Astrocyte of the cerebellum (primary cell): ENCODE measurements around the gene CDKN2B-AS1.
"Not testable (repeated sequence)": the region's sequence is repeated elsewhere in the genome, so short reads cannot be mapped to it uniquely, and the experiment has no call there.

Experiments
- DNase-seq: peaks from one replicate; pipeline ENCODE4 v3.0.0-alpha.2; 2011; ENCODE audit warnings: low read depth
- H3K4me3 ChIP-seq: 2 replicates; pipeline ENCODE4 v1.5.1; 2011; ENCODE audit warnings: mild to moderate bottlenecking, low read depth, low read length, moderate library complexity
- in situ Hi-C: cut with HindIII; loops from 2 replicates; pipeline ENCODE4 v1.10.0; 2017; ENCODE audit warnings: low sequenced_read_pairs
- TF ChIP-seq, protein P1 (sequence below): IDR thresholded peaks from 2 replicates; pipeline ENCODE4 v1.5.1; 2012; ENCODE audit warnings: low read length, low read depth, moderate library complexity, mild to moderate bottlenecking; ENCODE audit errors: missing control alignments

Gene CDKN2B-AS1

GRCh38 chr9:22054076-22054475, 59.5 kb downstream of the CDKN2B-AS1 start:
- in situ Hi-C loops = no loop called here
- DNase-seq = no peak
- TF ChIP-seq, protein P1, sequence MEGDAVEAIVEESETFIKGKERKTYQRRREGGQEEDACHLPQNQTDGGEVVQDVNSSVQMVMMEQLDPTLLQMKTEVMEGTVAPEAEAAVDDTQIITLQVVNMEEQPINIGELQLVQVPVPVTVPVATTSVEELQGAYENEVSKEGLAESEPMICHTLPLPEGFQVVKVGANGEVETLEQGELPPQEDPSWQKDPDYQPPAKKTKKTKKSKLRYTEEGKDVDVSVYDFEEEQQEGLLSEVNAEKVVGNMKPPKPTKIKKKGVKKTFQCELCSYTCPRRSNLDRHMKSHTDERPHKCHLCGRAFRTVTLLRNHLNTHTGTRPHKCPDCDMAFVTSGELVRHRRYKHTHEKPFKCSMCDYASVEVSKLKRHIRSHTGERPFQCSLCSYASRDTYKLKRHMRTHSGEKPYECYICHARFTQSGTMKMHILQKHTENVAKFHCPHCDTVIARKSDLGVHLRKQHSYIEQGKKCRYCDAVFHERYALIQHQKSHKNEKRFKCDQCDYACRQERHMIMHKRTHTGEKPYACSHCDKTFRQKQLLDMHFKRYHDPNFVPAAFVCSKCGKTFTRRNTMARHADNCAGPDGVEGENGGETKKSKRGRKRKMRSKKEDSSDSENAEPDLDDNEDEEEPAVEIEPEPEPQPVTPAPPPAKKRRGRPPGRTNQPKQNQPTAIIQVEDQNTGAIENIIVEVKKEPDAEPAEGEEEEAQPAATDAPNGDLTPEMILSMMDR = no peak
- no peak overlapping the region for H3K4me3 ChIP-seq

DNA sequence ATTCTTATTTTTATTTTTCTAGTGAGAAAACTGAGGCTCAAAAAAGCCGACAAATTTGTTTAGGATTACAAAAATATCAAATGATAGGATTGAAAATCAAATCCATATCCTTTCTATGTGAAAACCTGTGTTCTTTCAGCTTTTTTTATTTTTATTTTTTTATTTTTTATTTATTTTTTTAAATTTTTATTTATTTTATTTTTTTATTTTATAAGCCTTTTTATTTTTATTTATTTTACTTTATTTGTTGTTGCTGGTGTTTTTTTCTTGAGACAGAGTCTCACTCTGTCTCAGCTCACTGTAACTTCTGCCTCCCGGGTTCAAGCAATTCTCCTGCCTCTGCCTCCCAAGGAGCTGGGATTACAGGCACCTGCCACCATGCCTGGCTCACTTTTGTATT, 59.9 kb downstream of the CDKN2B-AS1 start:
- DNase-seq = no peak
- H3K4me3 ChIP-seq = no peak overlapping the region
- TF ChIP-seq, protein P1 = no peak
- in situ Hi-C loops = no loop called here

DNA sequence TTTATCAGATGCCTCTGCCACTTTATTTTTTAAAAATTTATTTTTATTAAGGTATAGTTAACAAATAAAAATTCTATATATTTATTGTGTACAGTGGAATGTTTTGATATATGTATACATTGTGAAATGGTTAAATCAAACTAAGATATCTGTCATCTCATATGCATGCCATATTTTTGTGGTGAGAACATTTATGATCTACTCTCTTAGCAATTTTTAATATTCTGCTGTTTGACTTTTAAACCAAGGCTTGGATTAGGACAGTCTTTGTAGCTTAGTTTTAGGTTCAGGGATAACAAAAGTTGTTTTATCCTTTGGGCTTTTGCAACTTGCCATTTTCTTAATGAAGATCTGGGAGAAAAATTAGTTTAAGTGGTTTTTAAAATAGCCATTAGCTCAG, 60.5 kb downstream of the CDKN2B-AS1 start:
- in situ Hi-C loops = no loop called here
- no peak overlapping the region for H3K4me3 ChIP-seq
- TF ChIP-seq, protein P1 = no peak
- no peak for DNase-seq

DNA sequence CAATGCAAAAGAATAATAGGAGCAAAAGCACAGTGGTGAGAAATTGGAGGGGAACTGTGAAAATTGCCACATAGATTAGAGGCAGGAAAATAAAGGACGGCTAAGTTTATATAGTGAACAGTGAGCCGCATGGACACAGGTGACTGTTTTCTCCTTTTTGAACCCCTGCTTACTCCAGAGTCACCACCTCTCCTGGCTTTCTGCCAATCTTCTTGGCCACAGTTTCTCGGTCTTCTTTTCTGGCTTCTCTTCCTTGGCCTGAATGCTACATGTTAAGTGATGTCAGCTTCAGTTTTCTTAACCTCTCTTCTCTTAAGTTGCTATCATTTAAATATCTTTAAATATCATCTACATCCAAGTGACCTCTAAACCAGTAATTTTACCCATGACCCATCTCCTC, 61.8 kb downstream of the CDKN2B-AS1 start:
- TF ChIP-seq, protein P1 = no peak
- no peak for DNase-seq
- no peak overlapping the region for H3K4me3 ChIP-seq
- in situ Hi-C loops = no loop called here

GRCh38 chr9:22057972-22058371, 63.4 kb downstream of the CDKN2B-AS1 start:
- DNase-seq, H3K4me3 ChIP-seq, in situ Hi-C loops: not testable (repeated sequence)

GRCh38 chr9:22060831-22061383, 66.3 kb downstream of the CDKN2B-AS1 start:
- in situ Hi-C loops = no loop called here
- TF ChIP-seq, protein P1 = no peak
- no peak for DNase-seq
- no peak overlapping the region for H3K4me3 ChIP-seq

DNA sequence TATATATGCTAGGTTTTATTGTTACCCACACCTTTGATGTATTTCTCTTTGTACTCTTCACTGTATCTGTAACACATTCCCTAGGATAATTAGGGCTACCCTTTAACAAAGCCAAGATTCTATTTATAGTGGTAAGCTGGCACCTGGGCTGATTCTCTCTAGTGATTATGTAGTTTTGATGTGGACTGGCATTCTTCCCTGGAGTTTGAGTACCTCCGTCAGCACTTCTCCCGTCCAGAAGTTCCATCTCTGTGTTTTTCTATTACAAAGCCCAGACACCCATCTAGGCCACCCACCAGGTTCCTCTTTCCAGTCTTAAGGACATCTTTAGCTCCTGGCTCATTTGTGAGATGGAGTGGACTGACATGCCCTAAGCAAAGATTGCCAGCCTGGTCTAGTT, 70.4 kb downstream of the CDKN2B-AS1 start:
- no peak for DNase-seq
- H3K4me3 ChIP-seq = no peak overlapping the region
- TF ChIP-seq, protein P1 = no peak
- in situ Hi-C loops = no loop called here
